GM12865 (cell line): ENCODE measurements around the gene ENPP1.

Source experiments
- DNase-seq: peaks from one replicate; pipeline ENCODE4 v3.0.0; 2010; ENCODE audit warnings: low read depth
- H3K4me3 ChIP-seq: 2 replicates; pipeline ENCODE4 v1.5.1; 2011; ENCODE audit warnings: mild to moderate bottlenecking, low read depth, low read length, control low read depth
- CTCF ChIP-seq: IDR thresholded peaks from 2 replicates; pipeline ENCODE4 v1.5.1; 2011; ENCODE audit warnings: low read length, control low read depth, low read depth, inconsistent platforms; ENCODE audit not compliant: insufficient read depth; ENCODE audit errors: missing control alignments

ENPP1 gene

GRCh38 chr6:131822119-131822518 is 14.3 kb downstream of the ENPP1 start:
- H3K4me3 ChIP-seq, result no peak overlapping the region
- DNase-seq, result no peak
- no peak for TF ChIP-seq CTCF

GRCh38 chr6:131823276-131823902 is 15.6 kb downstream of the ENPP1 start:
- no peak overlapping the region for H3K4me3 ChIP-seq
- no peak for DNase-seq
- no peak for TF ChIP-seq CTCF

GRCh38 chr6:131825946-131826345 is 18.1 kb downstream of the ENPP1 start:
- no peak for DNase-seq
- no peak for TF ChIP-seq CTCF
- H3K4me3 ChIP-seq, result no peak overlapping the region

- H3K4me3 ChIP-seq, result no peak overlapping the region
- TF ChIP-seq CTCF, result no peak
- DNase-seq, result no peak
Observed at GRCh38 chr6:131828080-131828479, 20.3 kb downstream of the ENPP1 start.

GRCh38 chr6:131828951-131829350 is 21.1 kb downstream of the ENPP1 start:
- TF ChIP-seq CTCF, result no peak
- no peak overlapping the region for H3K4me3 ChIP-seq
- no peak for DNase-seq

- TF ChIP-seq CTCF, result no peak
- no peak for DNase-seq
Observed at GRCh38 chr6:131831392-131831791, 23.6 kb downstream of the ENPP1 start.

GRCh38 chr6:131831886-131832285 is 24.1 kb downstream of the ENPP1 start:
- no peak overlapping the region for H3K4me3 ChIP-seq
- no peak for DNase-seq
- TF ChIP-seq CTCF, result no peak

More at GRCh38 chr6:131831392-131831791, 23.6 kb downstream of the ENPP1 start:
- no peak overlapping the region for H3K4me3 ChIP-seq
